Testis (tissue), 2 donors: ENCODE measurements around the gene CFAP46.

Experiments
- CTCF ChIP-seq, 3 experiments: fragments of 450-650 bp in 2 of 3; fragments of 200-600 bp in 1 of 3; sonication (generic) in 1 of 3; IDR thresholded peaks; one replicate each; pipeline ENCODE4 v1.5.1; 2016 to 2019; ENCODE audit warnings: antibody characterized with exemption in 3 of 3, mild to moderate bottlenecking in 2 of 3, moderate library complexity in 1 of 3
- POLR2A ChIP-seq: fragments of 450-650 bp; IDR thresholded peaks from one replicate; pipeline ENCODE4 v1.6.1; 2017; ENCODE audit warnings: antibody characterized with exemption, mild to moderate bottlenecking, moderate library complexity

DNA sequence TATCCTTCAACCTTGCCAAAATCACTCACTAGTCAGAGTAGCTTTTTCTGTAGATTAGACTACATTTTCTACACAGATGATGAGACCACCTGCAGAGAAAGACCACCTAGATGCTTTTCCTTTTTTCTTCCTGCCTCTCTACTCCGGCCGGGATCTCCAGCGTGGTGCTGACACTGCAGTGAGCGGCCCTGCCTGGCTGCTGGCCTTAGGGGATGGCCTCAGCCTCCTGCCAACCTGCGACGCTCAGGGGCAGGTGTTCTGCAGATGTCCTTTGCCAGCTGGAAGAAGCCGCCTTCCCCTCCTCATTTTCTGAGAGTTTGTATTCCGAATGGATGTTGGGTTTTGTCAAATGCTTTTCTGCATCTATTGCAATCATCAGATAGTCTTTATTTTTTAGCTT is 113.0 kb downstream of the CFAP46 start:
- no peak for TF ChIP-seq CTCF (IDR thresholded peaks at IDR 0.05)
- TF ChIP-seq POLR2A = no peak
